CD4-positive, alpha-beta T cell treated with Interleukin-4 for 1 hour (primary cell): ENCODE measurements around the gene SHANK3.
"Not testable (repeated sequence)": the region's sequence is repeated elsewhere in the genome, so short reads cannot be mapped to it uniquely, and the experiment has no call there.

Experiments
- DNase-seq, 2 donors: peaks; one replicate each; pipeline ENCODE4 v3.0.0-alpha.2; 2020 to 2022

SHANK3 gene

DNA sequence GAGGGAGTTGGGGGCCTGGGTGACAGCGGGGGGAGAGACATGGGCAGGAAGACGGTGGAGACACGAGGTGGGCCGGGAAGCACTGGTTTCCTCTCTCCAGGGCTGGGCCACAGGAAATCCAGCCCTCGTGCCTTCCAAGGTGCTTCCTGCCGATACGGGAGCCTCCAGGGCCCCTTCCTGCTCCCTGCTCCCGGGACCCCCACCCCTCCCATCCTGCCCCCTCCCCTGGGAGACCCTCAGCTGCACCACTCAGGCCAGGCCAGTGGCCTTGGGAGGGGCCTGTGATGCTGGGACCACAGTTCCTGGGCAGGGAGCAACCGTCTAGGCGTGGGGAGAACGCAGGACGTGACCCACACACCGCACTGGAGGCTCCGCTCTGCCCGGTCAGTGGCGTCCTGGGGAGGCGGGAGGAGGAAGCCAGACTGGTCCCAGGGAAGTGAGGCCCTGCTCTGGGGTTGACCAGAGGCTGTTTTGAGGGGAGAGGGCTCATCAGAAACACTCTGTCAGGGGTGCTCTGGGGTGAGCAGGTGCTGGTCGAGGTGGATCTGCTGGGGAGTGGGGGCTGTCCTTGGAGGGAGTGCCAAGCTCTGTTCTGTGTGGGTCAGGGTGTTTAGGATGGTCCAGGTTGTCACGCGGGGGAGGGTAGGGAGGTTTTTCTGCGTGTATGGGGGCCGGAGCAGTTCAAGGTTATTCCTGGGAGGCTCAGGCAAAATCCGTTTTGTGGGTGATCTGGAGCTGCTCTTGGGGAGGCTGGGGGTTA, at the start of gene SHANK3:
Gene SHANK3 (plus strand): TSS at position 353 of the 760 bp plus-strand sequence.
- no peak for DNase-seq

DNA sequence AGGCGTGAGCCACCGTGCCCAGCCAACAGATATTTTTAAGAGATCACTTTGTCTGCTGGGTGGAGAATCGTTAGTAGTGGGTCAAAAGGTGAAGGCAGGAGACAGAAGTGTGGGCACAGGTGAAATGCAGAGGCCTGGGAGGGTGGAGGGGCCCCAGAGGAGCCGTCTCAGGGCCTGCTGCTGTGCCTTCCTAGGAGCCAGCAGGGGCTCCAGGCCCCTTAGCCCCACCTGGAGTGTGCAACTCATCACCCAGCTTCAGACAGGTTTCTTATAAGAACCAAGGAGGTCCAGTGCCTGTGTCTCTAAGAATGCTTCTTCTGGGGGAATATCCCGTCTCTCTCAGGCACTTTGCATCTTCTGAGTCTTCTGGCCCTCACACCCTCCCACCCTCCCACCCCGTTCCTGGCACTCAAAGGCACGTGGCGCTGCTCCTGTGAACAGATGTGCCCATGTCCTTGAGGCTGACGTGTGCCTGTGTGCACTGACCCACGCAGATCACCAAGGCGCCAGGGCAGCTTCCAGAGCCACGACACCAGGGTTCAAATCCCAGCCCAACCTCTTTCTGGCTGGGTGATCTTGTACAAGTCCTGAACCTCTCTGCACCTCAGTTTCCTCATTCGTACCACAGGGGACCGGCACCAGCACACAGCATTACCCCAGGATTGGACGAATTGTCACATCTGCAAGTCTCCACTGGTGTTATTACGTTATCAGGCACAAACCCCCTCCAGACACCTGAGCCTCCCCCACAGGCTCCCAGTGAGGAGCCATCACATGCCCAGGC, 48.1 kb upstream of the SHANK3 start:
- DNase-seq = no peak

DNA sequence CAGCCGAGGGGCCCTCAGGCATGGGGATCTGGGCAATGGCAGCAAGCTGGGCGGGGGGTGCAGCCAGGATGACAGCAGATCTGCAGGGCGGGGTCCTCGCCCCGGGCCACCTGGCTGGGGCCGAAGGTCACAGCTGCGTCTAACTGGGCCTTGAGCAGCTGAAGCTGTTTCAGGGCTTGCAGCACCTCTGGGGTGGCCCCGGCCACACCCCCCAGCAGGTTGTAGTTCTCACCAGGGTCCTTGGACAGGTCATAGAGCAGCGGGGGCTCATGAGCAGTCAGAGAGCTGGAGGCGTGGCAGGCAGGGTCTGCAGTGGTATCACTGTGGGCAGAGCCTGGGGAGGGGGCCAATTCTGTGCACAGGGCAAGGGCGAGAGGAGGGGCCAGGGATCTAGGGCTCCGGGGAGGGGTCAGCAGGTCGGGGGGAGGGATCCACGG, 47.5 kb upstream of the SHANK3 start:
- DNase-seq = no peak

DNA sequence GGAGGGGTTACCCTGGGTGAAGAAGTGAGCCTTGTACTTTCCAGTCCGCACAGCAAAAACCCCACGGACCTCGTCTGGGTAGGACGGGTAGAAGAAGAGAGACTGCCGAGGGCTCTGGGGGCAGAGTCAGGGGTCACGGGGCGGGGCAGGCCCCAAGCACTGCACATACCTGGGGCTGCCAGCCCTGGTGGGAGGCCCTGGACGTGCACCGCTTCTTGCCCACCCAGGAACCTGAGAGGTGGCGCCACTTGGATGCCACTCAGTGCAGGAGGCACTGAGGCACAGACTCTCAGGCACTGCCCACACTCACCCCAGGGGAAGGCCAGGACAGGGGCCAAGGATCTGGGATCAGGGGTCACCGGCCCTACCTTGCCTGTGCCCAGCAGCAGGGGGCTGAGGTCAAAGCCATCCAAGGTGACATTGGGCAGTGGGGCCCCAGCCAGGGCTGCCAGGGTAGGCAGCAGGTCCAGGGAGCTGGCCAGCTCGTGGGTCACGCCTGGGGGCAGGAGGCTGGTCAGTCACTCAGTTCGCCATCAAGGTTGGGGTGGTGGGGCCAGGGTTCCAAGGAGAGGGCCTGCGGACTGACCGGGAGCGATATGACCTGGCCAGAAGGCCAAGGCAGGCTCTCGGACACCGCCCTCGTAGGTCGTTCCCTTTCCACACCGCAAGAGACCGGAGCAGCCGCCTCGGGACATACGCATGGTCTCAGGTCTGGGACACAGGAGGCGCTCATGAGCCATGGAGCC, 46.9 kb upstream of the SHANK3 start:
- no peak for DNase-seq

DNA sequence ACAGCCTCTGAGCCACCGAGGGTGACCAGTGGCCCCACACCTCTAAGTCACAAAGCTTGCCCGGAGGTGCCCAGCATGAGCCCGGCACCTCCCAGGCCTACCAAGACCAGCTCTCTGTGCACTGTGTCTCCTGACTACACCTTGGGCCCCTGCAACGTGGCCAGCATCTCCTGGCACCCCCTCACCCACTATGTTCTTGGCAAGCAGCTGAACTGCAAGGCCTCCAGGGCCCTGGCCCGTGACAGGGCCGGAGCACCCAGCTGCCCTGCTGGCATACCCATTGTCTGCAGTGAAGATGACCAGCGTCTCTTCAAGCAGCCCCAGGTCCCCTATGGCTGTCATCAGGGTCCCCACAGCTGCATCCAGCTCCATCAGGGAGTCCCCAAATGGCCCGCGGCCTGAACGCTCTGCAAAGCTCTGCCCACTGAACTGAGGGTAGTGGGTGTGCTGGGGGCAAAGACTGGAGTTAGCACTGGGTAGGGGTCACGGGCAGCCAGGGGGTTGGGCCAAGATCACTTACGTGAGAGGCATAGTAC, 46.2 kb upstream of the SHANK3 start:
- no peak for DNase-seq

DNA sequence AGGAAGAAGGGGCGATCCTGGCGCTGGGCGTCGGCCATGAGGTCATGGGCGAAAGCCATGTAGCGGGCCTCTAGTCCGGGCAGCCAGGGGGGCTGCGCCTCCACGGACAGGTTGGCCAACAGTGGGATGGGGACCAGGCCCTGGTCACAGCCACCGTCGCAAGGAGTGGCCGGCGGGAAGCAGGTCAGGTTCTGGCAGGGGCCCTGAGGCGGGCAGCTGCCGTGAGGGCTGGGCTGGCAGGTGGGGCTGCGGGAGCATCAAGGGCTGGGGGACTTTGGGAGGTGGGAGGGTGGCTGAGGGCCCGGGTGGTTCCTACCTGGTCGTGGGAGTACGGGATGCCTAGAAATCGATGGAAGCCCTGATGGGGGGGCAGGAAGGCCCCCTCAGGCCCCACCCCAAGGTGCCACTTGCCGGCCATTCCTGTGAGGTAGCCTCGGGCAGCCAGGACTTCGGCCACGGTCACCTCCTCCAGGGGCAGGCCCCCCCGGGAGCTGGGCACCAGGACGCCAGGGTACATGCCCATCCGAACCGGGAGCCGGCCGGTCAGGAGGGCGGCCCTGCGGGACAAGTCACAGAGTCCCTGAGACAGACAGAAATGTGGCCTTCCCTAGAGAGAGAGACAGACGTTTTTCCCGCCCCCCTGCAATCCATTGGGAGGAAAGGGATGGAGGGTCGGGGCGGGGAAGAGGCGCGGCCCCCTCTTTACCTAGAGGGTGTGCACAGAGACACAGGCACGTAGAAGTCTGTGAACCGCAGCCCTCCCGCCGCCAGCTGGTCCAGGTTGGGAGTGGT, 45.6 kb upstream of the SHANK3 start:
- peak in 1 of 2 donors; percentile 29 for DNase-seq

DNA sequence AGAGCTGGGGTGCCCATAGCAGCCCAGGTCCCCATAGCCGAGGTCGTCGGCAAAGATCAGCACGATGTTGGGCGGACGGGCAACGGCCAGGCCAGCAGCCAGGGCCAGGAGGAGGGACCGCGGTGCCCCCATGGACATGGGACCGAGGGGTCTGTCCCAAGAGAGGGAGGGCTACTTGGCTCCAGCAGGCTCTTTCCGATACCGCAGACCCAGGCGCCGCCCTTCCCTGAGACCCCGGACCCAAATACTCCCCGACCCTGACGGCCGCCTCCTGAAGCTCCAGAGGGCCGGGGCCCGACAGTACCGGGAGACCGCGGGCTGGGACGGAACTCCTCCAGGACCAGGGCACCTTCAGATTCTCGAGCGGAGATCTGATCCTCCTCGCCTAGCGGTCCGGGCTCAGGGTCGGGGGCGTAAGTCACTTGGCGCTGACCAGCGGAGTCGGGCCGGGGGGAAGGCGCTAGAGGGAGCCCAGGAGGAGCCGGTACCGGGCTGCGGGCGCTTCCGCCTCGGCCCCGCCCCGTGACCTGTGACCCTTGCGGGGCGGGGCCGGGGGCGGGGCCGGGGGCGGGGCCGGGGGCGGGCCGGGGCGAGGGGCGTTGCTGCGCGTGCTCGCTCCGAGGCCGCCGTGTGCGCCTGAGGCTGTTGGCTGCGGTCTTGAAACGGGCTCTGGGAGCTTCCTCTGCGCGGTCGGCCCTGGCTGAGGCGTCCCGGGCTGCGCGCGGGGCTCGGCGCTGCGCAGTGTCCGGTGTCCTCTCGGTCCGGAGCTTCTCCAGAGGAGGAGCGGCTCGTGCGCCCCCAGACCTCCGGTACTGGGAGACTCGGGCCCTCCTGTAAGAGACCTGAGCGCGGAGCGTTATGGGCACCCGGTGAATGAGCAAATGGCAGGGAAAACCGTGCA, 44.7 kb upstream of the SHANK3 start, which contains the start of gene ARSA:
Gene ARSA (minus strand): TSS at position 511 of the 901 bp plus-strand sequence. CDS start 373 bp downstream, at position 138.
- peak; percentile 84 for DNase-seq

DNA sequence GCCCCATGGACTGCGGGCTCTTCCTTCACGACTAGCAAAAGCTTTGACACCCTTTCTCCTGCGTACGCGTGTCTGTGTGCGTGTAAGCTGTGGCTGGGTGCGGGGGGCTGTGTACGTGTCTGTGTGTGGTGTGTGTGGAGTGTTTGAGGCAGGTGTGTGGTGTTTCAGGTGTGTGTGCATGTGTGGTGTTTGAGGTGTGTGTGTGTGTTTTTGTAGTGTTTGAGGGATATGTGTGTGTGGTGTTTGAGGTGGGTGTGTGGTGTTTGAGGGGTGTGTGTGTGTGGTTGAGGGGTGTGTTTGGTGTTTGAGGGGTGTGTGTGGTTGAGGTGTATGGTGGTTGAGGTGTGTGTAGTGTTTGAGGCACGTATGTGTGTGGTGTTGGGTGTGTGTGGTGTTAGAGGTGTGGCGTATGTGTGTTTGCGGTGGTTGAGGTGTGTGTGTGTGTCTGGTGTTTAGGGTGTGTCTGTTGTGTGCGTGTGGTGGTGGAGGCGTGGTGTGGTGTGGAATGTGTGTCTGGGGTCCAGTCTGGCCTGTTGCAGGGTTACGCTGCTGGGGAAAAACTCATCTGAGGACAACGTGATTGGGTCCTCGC, 44.0 kb upstream of the SHANK3 start:
- peak; percentile 72 to 74 for DNase-seq

DNA sequence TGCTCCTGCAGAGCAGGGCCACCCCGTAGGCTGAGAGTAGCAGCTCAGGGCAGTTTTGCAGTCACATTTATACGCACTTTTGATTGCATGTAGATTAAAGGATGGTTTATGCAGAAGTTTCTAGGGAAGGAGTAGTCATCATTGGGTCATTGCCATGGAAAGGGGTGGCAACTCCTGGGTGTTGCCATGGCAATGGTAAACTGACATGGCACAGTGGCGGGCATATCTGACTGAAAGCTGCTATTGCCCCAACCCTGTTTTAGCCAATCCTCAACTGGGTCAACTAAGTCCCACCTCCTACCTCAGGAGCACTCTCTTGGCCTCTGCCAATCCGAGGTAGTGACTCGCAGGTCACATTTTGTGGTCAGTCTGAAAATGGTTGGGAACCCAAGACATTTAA, 42.2 kb upstream of the SHANK3 start:
- no peak for DNase-seq

DNA sequence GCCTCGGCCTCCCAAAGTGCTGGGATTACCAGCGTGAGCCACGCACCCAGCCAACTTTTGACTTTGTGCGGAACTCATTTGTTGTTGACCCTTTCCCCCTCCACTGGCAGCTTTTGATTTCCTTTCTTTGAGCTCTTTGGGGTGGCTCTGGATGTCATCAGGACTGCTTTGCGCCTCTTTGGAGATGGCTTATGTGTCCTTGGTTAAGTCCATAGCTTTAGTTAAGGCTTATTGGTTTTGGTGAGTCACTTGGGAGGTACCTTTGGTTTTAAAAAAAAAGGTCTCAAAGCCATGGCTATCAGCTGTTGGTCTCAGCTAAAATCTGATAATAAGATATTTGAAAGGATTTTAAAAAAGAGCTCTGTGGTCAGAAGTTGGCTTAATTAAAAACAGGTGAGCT, 39.5 kb upstream of the SHANK3 start:
- no peak for DNase-seq

DNA sequence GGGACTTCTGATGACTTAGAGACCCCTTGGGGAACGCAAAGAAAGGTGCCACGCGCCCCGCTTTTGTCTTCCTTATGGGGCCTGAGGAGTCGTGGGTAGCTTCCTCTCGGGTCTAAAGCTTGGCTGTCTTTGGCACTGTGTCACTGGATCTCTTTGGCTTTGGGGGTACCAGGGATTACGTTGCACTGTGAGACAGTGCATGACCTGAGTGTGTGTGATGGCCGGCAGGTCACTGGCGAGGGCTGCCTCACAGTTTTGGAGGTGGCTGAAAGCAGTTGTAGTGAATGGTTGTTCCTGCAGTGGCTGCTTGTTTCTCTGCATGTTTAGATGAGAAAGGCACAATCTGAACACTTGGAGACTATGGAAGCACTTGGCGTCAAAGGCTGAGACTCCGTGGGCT, 38.9 kb upstream of the SHANK3 start:
- no peak for DNase-seq

DNA sequence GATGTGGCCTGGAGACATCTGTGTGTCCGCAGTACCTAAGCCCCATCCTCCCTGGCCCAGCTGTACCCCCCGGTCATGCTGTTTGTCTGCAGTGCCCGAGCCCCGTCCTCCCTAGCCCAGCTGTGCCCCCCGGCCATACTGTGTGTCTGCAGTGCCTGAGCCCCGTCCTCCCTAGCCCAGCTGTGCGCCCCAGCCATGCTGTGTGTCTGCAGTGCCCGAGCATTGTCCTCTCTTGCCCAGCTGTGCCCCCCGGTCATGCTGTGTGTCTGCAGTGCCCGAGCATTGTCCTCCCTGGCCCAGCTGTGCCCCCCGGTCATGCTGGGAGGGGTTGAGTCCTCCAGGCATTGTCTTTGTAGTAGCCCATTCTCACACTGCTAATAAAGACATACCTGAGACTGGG, 37.0 kb upstream of the SHANK3 start:
- DNase-seq = no peak

DNA sequence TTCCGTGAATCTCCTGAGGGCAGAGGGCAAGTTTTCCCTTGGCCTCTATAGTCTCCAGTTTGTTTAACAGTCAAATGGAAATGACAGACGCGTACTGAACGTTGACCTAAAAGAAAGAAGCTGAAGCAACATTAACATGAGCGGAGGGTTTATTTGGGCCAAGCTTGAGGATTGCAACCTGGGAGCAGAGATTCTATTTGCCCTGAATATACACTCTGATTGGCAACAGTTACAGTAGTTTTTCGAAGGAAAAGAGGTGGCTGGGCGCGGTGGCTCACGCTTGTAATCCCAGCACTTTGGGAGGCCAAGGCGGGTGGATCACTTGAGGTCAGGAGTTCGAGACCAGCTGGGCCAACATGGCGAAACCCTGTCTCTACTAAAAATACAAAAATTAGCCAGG, 32.3 kb upstream of the SHANK3 start:
- DNase-seq = not testable (repeated sequence)

DNA sequence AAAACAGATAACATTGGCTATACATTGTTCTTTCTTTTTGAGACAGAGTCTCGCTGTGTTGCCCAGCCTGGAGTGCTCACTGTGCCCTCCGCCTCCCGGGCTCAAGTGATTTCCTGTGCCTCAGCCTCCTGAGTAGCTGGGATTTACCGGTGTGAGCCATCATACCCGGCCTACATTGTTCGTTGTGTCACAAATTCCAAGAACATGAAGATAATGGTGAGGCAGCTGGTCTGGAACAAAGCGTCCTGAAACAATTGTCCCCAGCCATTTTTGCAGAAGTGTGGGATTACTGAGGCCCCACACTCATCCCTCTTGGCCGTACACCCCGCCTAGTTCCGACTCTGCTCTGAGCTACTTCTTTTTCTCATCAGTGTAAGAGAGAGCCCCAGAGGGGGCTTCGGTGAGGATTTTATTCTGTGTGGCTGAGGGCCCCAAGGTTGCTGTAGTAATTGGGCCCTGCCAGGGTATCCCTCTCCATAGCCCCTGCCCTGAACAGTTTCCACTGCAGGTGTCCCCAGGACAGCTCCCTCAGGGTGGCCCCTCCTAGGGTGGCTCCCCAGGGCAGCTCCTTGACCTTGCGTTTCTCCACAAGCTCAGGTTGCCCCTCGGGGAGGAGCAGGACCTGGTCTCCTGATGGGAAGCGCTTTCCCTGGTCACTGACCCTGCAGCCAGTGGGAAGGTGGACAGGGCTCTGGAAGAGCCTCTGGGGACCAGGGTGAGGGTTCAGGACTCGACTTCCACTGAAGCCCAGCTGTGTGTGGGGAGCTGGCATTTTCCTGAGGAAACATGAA, 31.6 kb upstream of the SHANK3 start:
- DNase-seq = no peak

DNA sequence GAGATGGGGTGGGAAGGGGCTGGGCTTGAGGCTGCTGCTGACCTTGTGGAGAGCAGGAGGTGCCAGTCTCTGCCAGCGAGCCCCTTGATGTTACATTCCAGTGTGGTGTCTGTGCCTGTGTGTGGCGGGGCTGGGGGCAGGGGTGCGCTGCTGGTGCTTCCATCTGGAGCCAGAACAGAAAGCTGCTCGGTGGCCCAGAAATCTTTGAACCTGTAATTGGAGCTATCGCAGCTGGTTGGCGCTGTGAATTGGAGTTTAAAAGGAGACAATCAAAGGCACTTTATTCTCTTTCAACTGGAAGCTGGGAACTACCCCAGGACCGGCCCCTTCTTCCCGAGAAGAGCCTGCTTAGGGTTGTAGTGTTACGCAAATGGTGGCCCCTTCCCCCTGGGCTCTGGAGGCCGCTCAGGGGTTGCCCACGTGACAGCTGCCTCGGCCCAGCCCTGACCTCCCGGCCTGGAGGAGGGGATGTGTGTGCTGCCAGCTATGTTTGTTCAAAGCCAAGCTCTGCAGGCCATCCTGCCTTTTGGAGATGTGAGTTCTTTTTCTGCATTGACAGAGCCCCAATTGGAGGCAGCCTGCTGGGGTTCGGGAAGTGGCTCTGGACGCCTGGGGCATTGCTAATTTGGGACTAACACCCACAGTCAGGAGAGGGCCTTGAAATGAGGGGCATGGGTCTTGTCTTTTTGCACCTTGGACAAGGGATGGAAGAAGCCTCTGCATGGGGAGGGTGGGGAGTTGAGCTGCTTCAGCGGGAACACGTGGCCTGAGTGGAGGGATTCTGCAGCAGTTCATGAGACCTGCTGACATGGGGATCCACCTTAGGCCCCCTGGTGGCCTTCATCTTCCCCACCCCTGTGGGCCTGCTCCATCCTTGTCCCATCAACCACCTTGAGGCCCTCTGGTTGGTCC, 30.7 kb upstream of the SHANK3 start:
- no peak for DNase-seq

DNA sequence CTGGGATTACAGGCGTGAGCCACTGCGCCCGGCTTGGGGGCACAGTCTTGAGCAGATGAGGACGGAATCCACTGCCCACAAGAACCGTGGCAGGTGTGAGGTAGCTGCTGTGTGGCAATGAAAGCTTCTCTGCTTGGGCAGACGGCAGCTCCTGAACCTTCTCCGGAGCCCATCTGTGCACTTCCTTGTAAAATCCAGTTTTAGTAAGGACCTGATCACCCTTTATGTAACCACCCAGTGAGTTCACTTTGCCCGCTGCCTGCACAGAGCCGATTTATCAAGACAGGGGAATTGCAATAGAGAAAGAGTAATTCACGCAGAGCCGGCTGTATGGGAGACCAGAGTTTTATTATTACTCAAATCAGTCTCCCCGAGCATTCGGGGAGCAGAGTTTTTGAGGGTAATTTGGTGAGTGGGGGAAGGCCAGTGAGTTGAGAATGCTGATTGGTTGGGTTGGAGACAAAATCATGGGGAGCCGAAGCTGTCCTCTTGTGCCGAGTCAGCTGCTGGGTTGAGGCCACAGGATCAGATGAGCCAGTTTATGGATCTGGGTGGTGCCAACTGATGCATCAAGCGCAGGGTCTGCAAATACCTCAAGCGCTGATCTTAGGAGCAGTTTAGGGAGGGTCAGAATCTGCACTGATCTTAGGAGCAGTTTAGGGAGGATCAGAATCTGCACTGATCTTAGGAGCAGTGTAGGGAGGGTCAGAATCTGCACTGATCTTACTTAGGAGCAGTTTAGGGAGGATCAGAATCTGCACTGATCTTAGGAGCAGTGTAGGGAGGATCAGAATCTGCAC, 29.4 kb upstream of the SHANK3 start:
- not testable (repeated sequence) for DNase-seq

DNA sequence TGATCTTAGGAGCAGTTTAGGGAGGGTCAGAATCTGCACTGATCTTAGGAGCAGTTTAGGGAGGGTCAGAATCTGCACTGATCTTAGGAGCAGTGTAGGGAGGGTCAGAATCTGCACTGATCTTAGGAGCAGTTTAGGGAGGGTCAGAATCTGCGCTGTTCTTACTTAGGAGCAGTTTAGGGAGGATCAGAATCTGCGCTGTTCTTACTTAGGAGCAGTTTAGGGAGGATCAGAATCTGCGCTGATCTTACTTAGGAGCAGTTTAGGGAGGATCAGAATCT, 28.9 kb upstream of the SHANK3 start:
- not testable (repeated sequence) for DNase-seq

DNA sequence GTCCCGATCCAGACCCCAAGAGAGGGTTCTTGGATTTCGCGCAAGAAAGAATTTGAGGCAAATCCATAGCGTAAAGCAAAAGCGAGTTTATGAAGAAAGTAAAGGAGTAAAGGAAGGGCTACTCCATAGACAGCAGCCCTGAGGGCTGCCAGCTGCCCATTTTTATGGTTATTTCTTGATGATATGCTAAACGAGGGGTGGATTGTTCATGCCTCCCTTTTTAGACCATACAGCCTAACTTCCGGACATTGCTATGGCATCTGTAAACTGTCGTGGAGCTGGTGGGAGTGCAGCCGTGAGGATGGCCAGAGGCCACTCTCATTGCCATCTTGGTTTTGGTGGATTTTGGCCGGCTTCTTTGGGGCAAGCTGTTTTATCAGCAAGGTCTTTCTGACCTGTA, 19.4 kb upstream of the SHANK3 start:
- no peak for DNase-seq
